Activated naive CD8-positive, alpha-beta T cell treated with anti-CD3 and anti-CD28 coated beads, Interleukin-2, amount 50 U/mL, for 24 hours (primary cell): Measurements from ENCODE around the gene CYB5RL.
"Not testable (repeated sequence)": the region's sequence is repeated elsewhere in the genome, so short reads cannot be mapped to it uniquely, and the experiment has no call there.

ENCODE experiments used
- ATAC-seq: fragments of 150-1000 bp; cut with Tn5 transposase; one replicate; pipeline ENCODE4 v1.10.0; 2021
- DNase-seq: peaks from one replicate; pipeline ENCODE4 v3.0.0; 2021
- H3K27ac Mint-ChIP-seq: one replicate; pipeline ENCODE4 v1.8.0; 2021; ENCODE audit warnings: mild to moderate bottlenecking, mixed read lengths
- H3K27me3 Mint-ChIP-seq: one replicate; pipeline ENCODE4 v1.8.0; 2021; ENCODE audit warnings: mixed read lengths
- H3K36me3 Mint-ChIP-seq: one replicate; pipeline ENCODE4 v1.8.0; 2021; ENCODE audit warnings: low read depth, mixed read lengths
- H3K4me1 Mint-ChIP-seq: one replicate; pipeline ENCODE4 v1.8.0; 2021; ENCODE audit warnings: mixed read lengths
- H3K4me3 Mint-ChIP-seq: one replicate; pipeline ENCODE4 v1.8.0; 2021; ENCODE audit warnings: mild to moderate bottlenecking, moderate library complexity, mixed read lengths
- H3K9me3 Mint-ChIP-seq: one replicate; pipeline ENCODE4 v1.8.0; 2021; ENCODE audit warnings: mixed read lengths

The CYB5RL gene

GRCh38 chr1:54233196-54233595, 33.4 kb upstream of the CYB5RL start:
- not testable (repeated sequence) for H3K27me3 Mint-ChIP-seq, H3K9me3 Mint-ChIP-seq, ATAC-seq, H3K4me3 Mint-ChIP-seq, DNase-seq, H3K27ac Mint-ChIP-seq
- H3K36me3 Mint-ChIP-seq = peaks cover 20% of the 10 kb centered on the region
- H3K4me1 Mint-ChIP-seq = peaks cover 31% of the 10 kb centered on the region

GRCh38 chr1:54230507-54231339, 30.9 kb upstream of the CYB5RL start:
- peak; percentile 60 for DNase-seq
- Mint-ChIP-seq H3K9me3 (no peaks in the 10 kb centered on the region), H3K27ac (peak overlapping the region; percentile 77), H3K4me1 (peaks cover 35% of the 10 kb centered on the region), H3K4me3 (peak overlapping the region; percentile 0), H3K27me3 (no peaks in the 10 kb centered on the region), H3K36me3 (peaks cover 15% of the 10 kb centered on the region)
- peak; percentile 46 for ATAC-seq

GRCh38 chr1:54229281-54229891, 29.6 kb upstream of the CYB5RL start:
- H3K27ac Mint-ChIP-seq = peak overlapping the region; percentile 81
- peak overlapping the region; percentile 46 for H3K4me3 Mint-ChIP-seq
- ATAC-seq = peak; percentile 80
- H3K36me3 Mint-ChIP-seq = peaks cover 16% of the 10 kb centered on the region
- no peaks in the 10 kb centered on the region for H3K9me3 Mint-ChIP-seq
- peaks cover 38% of the 10 kb centered on the region for H3K4me1 Mint-ChIP-seq
- peak; percentile 59 for DNase-seq
- H3K27me3 Mint-ChIP-seq = no peaks in the 10 kb centered on the region

- Mint-ChIP-seq H3K4me1 (peaks cover 38% of the 10 kb centered on the region), H3K4me3 (no peak overlapping the region), H3K27ac (no peak overlapping the region), H3K9me3 (no peaks in the 10 kb centered on the region), H3K36me3 (peaks cover 16% of the 10 kb centered on the region), H3K27me3 (no peaks in the 10 kb centered on the region)
- ATAC-seq (no peak), DNase-seq (no peak)
Observed at GRCh38 chr1:54228638-54229079, 28.8 kb upstream of the CYB5RL start.

GRCh38 chr1:54227891-54228310, 28.1 kb upstream of the CYB5RL start:
- peaks cover 38% of the 10 kb centered on the region for H3K4me1 Mint-ChIP-seq
- no peaks in the 10 kb centered on the region for H3K9me3 Mint-ChIP-seq
- H3K27me3 Mint-ChIP-seq = no peaks in the 10 kb centered on the region
- peak overlapping the region; percentile 10 for H3K27ac Mint-ChIP-seq
- DNase-seq (no peak), ATAC-seq (no peak)
- H3K4me3 Mint-ChIP-seq = no peak overlapping the region
- H3K36me3 Mint-ChIP-seq = peaks cover 16% of the 10 kb centered on the region

GRCh38 chr1:54227091-54227602, 27.3 kb upstream of the CYB5RL start:
- H3K4me1 Mint-ChIP-seq = peaks cover 38% of the 10 kb centered on the region
- H3K27ac Mint-ChIP-seq = no peak overlapping the region
- peaks cover 16% of the 10 kb centered on the region for H3K36me3 Mint-ChIP-seq
- H3K9me3 Mint-ChIP-seq = no peaks in the 10 kb centered on the region
- ATAC-seq = no peak
- H3K27me3 Mint-ChIP-seq = no peaks in the 10 kb centered on the region
- H3K4me3 Mint-ChIP-seq = no peak overlapping the region
- no peak for DNase-seq

- DNase-seq = no peak
- H3K4me1 Mint-ChIP-seq = peaks cover 32% of the 10 kb centered on the region
- H3K27ac Mint-ChIP-seq = no peak overlapping the region
Observed at GRCh38 chr1:54225986-54226559, 26.2 kb upstream of the CYB5RL start.

GRCh38 chr1:54225378-54225777, 25.5 kb upstream of the CYB5RL start:
- Mint-ChIP-seq H3K4me3 (no peak overlapping the region), H3K27me3 (no peaks in the 10 kb centered on the region), H3K27ac (no peak overlapping the region), H3K36me3 (peaks cover 17% of the 10 kb centered on the region), H3K4me1 (peaks cover 25% of the 10 kb centered on the region), H3K9me3 (no peaks in the 10 kb centered on the region)
- DNase-seq (no peak), ATAC-seq (no peak)

More at GRCh38 chr1:54225986-54226559, 26.2 kb upstream of the CYB5RL start:
- Mint-ChIP-seq H3K36me3 (peaks cover 17% of the 10 kb centered on the region), H3K27me3 (no peaks in the 10 kb centered on the region), H3K9me3 (no peaks in the 10 kb centered on the region), H3K4me3 (no peak overlapping the region)
- no peak for ATAC-seq

- ATAC-seq (no peak), DNase-seq (no peak)
- Mint-ChIP-seq H3K36me3 (peaks cover 12% of the 10 kb centered on the region), H3K27ac (no peak overlapping the region), H3K4me3 (no peak overlapping the region), H3K4me1 (peaks cover 14% of the 10 kb centered on the region), H3K27me3 (no peaks in the 10 kb centered on the region), H3K9me3 (no peaks in the 10 kb centered on the region)
Observed at GRCh38 chr1:54224233-54224632, 24.4 kb upstream of the CYB5RL start.

GRCh38 chr1:54223441-54224202, 23.8 kb upstream of the CYB5RL start:
- DNase-seq (no peak), ATAC-seq (no peak)
- H3K27ac Mint-ChIP-seq = no peak overlapping the region
- H3K4me3 Mint-ChIP-seq = no peak overlapping the region
- peaks cover 14% of the 10 kb centered on the region for H3K36me3 Mint-ChIP-seq
- H3K4me1 Mint-ChIP-seq = peaks cover 10% of the 10 kb centered on the region
- no peaks in the 10 kb centered on the region for H3K27me3 Mint-ChIP-seq
- no peaks in the 10 kb centered on the region for H3K9me3 Mint-ChIP-seq

GRCh38 chr1:54222711-54223110, 22.9 kb upstream of the CYB5RL start:
- Mint-ChIP-seq H3K27ac (peak overlapping the region; percentile 10), H3K36me3 (peaks cover 20% of the 10 kb centered on the region), H3K4me1 (peaks cover 3% of the 10 kb centered on the region), H3K9me3 (no peaks in the 10 kb centered on the region), H3K27me3 (no peaks in the 10 kb centered on the region), H3K4me3 (no peak overlapping the region)
- DNase-seq (no peak), ATAC-seq (no peak)

GRCh38 chr1:54221867-54222484, 22.1 kb upstream of the CYB5RL start:
- Mint-ChIP-seq H3K27ac (no peak overlapping the region), H3K4me1 (peaks cover 8% of the 10 kb centered on the region), H3K36me3 (peaks cover 24% of the 10 kb centered on the region), H3K9me3 (no peaks in the 10 kb centered on the region), H3K27me3 (no peaks in the 10 kb centered on the region), H3K4me3 (no peak overlapping the region)
- DNase-seq = no peak
- no peak for ATAC-seq

- Mint-ChIP-seq H3K36me3 (peaks cover 30% of the 10 kb centered on the region), H3K27me3 (no peaks in the 10 kb centered on the region), H3K9me3 (no peaks in the 10 kb centered on the region), H3K4me3 (no peak overlapping the region), H3K4me1 (peaks cover 8% of the 10 kb centered on the region), H3K27ac (peak overlapping the region; percentile 13)
- ATAC-seq (no peak), DNase-seq (no peak)
Observed at GRCh38 chr1:54221113-54221834, 21.4 kb upstream of the CYB5RL start.
